OCI-LY7 (cell line): ENCODE results near the gene FAM193A. TPM values are rescaled to one million over a fixed set of nuclear protein-coding genes. Genes with fewer than 3 reads are reported as not detected.

Experiments used
- BruUV-seq: library from RNA; stranded (reverse); fragments of 400-500 nt; replicated peaks from 2 replicates; lab custom pipeline; 2021; lab: Mats Ljungman, UMichigan
- CTCF ChIA-PET: fragments of 300-600 bp; sonication (Branson Sonifier 250); formaldehyde crosslinking; loops from one replicate; lab custom pipeline; 2022; ENCODE audit warnings: antibody characterized with exemption; ENCODE audit not compliant: unreplicated experiment; lab: Charles Lee
- POLR2A ChIA-PET: fragments of 300-600 bp; sonication (Branson Sonifier 250); formaldehyde crosslinking; loops from one replicate; lab custom pipeline; 2022; ENCODE audit warnings: antibody characterized with exemption; lab: Charles Lee
- DNase-seq: peaks from one replicate; pipeline ENCODE4 v3.0.0-alpha.2; 2015; ENCODE audit warnings: low spot score
- H2AFZ ChIP-seq: fragments of 200-600 bp; sonication (generic), shearing (Covaris generic); 2 replicates; pipeline ENCODE4 v1.6.1; 2014; ENCODE audit warnings: mild to moderate bottlenecking, antibody characterized with exemption, low read length, moderate library complexity
- H3K27ac ChIP-seq: fragments of 200-600 bp; sonication (generic); 2 replicates; pipeline ENCODE4 v1.5.1; 2014; ENCODE audit warnings: mixed run types, low read depth, mild to moderate bottlenecking, moderate library complexity, low read length, inconsistent platforms; ENCODE audit not compliant: poor library complexity, severe bottlenecking
- H3K36me3 ChIP-seq: fragments of 200-600 bp; sonication (generic); 2 replicates; pipeline ENCODE4 v1.6.1; 2014; ENCODE audit warnings: mild to moderate bottlenecking, antibody characterized with exemption, low read length, moderate library complexity, mixed read lengths; ENCODE audit not compliant: insufficient read depth
- H3K4me1 ChIP-seq: fragments of 200-600 bp; sonication (generic); 2 replicates; pipeline ENCODE4 v1.5.1; 2014; ENCODE audit warnings: mild to moderate bottlenecking, low read length; ENCODE audit not compliant: insufficient read depth, poor library complexity, severe bottlenecking
- H3K4me2 ChIP-seq: fragments of 200-600 bp; sonication (generic); 2 replicates; pipeline ENCODE4 v1.6.1; 2014; ENCODE audit warnings: mild to moderate bottlenecking, low read length
- H3K4me3 ChIP-seq: fragments of 200-600 bp; sonication (generic); 2 replicates; pipeline ENCODE4 v1.5.1; 2014; ENCODE audit warnings: mild to moderate bottlenecking, low read depth, low read length; ENCODE audit not compliant: poor library complexity, severe bottlenecking
- H3K79me2 ChIP-seq: fragments of 200-600 bp; sonication (generic); 2 replicates; pipeline ENCODE4 v1.6.1; 2016; ENCODE audit warnings: low read depth, mild to moderate bottlenecking, low read length, moderate library complexity, mixed read lengths; ENCODE audit not compliant: insufficient read depth
- H3K9me2 ChIP-seq: fragments of 200-600 bp; sonication (generic); 2 replicates; pipeline ENCODE4 v1.6.1; 2016; ENCODE audit warnings: mild to moderate bottlenecking, low read length, mixed read lengths; ENCODE audit not compliant: insufficient read depth
- H3K9me3 ChIP-seq: fragments of 200-600 bp; sonication (generic); 2 replicates; pipeline ENCODE4 v1.6.1; 2014; ENCODE audit warnings: mild to moderate bottlenecking, mixed run types, low read length, mixed read lengths
- H4K20me1 ChIP-seq: fragments of 200-600 bp; sonication (generic); 2 replicates; pipeline ENCODE4 v1.6.1; 2014; ENCODE audit warnings: mild to moderate bottlenecking, antibody characterized with exemption, low read length, moderate library complexity, mixed read lengths; ENCODE audit not compliant: insufficient read depth
- CTCF ChIP-seq: fragments of 200-600 bp; sonication (generic); conservative IDR thresholded peaks from 2 replicates; pipeline ENCODE4 v1.5.1; 2014; ENCODE audit warnings: mild to moderate bottlenecking, antibody characterized with exemption, low read length, moderate library complexity, mixed read lengths
- EZH2phosphoT487 ChIP-seq: fragments of 200-600 bp; sonication (generic); IDR thresholded peaks from 2 replicates; pipeline ENCODE4 v1.6.1; 2018; ENCODE audit warnings: low read depth, borderline replicate concordance, mild to moderate bottlenecking, mixed run types, antibody characterized with exemption, low read length, moderate library complexity, mixed read lengths
- intact Hi-C: fragments of 100-400 bp; cut with micrococcal nuclease; formaldehyde crosslinking; loops from one replicate; pipeline ENCODE4 v1.10.0; 2022; ENCODE audit not compliant: unreplicated experiment
- total RNA-seq, 2 experiments: library from RNA; depleted of rRNA in 1 of 2; stranded (reverse); fragments of >200 nt in 1 of 2; shearing (Covaris generic) in 1 of 2; gene quantifications; 2 replicates each; pipeline ENCODE4 v1.2.3, GENCODE V29; 2014 to 2022

FAM193A gene
- total RNA-seq, 2 experiments from 2014 or later = 17.8 to 36.7 TPM

- TF ChIP-seq EZH2phosphoT487 (no peak), CTCF (no peak)
- intact Hi-C loops = no loop called here
- no peaks in the 10 kb centered on the region for H4K20me1 ChIP-seq
- DNase-seq = peak; percentile 67
- no peak overlapping the region for H3K4me3 ChIP-seq
- H3K36me3 ChIP-seq = peaks cover 56% of the 10 kb centered on the region
- H3K4me2 ChIP-seq = peak overlapping the region; percentile 38
- H3K79me2 ChIP-seq = no peaks in the 10 kb centered on the region
- BruUV-seq = no TSS peak
- peaks cover 42% of the 10 kb centered on the region for H3K4me1 ChIP-seq
- no peaks in the 10 kb centered on the region for H3K9me3 ChIP-seq
- peak overlapping the region; percentile 21 for H3K27ac ChIP-seq
- CTCF ChIA-PET = no interaction called here
- POLR2A ChIA-PET = interaction anchor here (1.2 kb wide), 1 partner anchor 22 kb away, joined by 3 read pairs; no protein-coding TSS in a partner anchor
- no peak overlapping the region for H2AFZ ChIP-seq
- H3K9me2 ChIP-seq = no peaks in the 10 kb centered on the region
Measured at GRCh38 chr4:2689825-2690700, 153.6 kb downstream of the FAM193A start.

- no TSS peak for BruUV-seq
- Histone ChIP-seq H3K4me1 (peaks cover 55% of the 10 kb centered on the region), H2AFZ (no peak overlapping the region), H4K20me1 (no peaks in the 10 kb centered on the region), H3K4me3 (no peak overlapping the region), H3K9me3 (no peaks in the 10 kb centered on the region), H3K27ac (no peak overlapping the region), H3K79me2 (no peaks in the 10 kb centered on the region), H3K4me2 (no peak overlapping the region), H3K36me3 (peaks cover 50% of the 10 kb centered on the region), H3K9me2 (no peaks in the 10 kb centered on the region)
- no peak for DNase-seq
- no peak for TF ChIP-seq CTCF
- TF ChIP-seq EZH2phosphoT487 = no peak
- ChIA-PET CTCF (interaction anchor here (0.6 kb wide), 1 partner anchor 185 kb away, joined by 3 read pairs; no protein-coding TSS in a partner anchor), POLR2A (interaction anchor here (0.7 to 1.0 kb wide), 2 partner anchors 11 to 101 kb away, joined by 3 to 4 read pairs; no protein-coding TSS in a partner anchor)
- intact Hi-C loops = no loop called here
Measured at GRCh38 chr4:2691313-2691712, 154.9 kb downstream of the FAM193A start.

- H3K9me2 ChIP-seq = no peaks in the 10 kb centered on the region
- DNase-seq = no peak
- no peak overlapping the region for H2AFZ ChIP-seq
- ChIA-PET POLR2A (interaction anchor here (0.7 to 1.0 kb wide), 2 partner anchors 12 to 101 kb away, joined by 3 to 4 read pairs; no protein-coding TSS in a partner anchor), CTCF (no interaction called here)
- no peak overlapping the region for H3K4me2 ChIP-seq
- no peaks in the 10 kb centered on the region for H4K20me1 ChIP-seq
- H3K4me3 ChIP-seq = no peak overlapping the region
- intact Hi-C loops = no loop called here
- no peak overlapping the region for H3K27ac ChIP-seq
- peaks cover 60% of the 10 kb centered on the region for H3K4me1 ChIP-seq
- no peaks in the 10 kb centered on the region for H3K9me3 ChIP-seq
- TF ChIP-seq EZH2phosphoT487 (no peak), CTCF (no peak)
- H3K79me2 ChIP-seq = no peaks in the 10 kb centered on the region
- peaks cover 49% of the 10 kb centered on the region for H3K36me3 ChIP-seq
- TSS peak; percentile 29 for BruUV-seq
Measured at GRCh38 chr4:2691952-2692435, 155.5 kb downstream of the FAM193A start.
